ENCODE results near the gene OR1B1.
"Not testable (repeated sequence)": the region's sequence is repeated elsewhere in the genome, so short reads cannot be mapped to it uniquely, and the experiment has no call there.

OR1B1 gene

GRCh38 chr9:122609804-122610203 lies 47.6 kb downstream of the OR1B1 start:
- Histone ChIP-seq H3F3A (ENCODE audit: low read depth) (no peaks in the 10 kb centered on the region), H3K36me3 (ENCODE audit: insufficient read depth, low read length) (no peaks in the 10 kb centered on the region), H3K4me2 (ENCODE audit: low read depth, low read length, poor library complexity, severe bottlenecking) (no peak overlapping the region), H3K4me1 (ENCODE audit: insufficient read depth, low read length, poor library complexity, severe bottlenecking) (no peaks in the 10 kb centered on the region), H3K9ac (ENCODE audit: low read depth, low read length, poor library complexity, severe bottlenecking) (no peak overlapping the region), H4K20me1 (ENCODE audit: insufficient read depth, low read length, poor library complexity, severe bottlenecking) (no peaks in the 10 kb centered on the region), H3K79me2 (ENCODE audit: insufficient read depth, low read length) (no peaks in the 10 kb centered on the region), H3K9me3 (ENCODE audit: insufficient read depth, low read depth, low read length) (no peaks in the 10 kb centered on the region), H2AFZ (ENCODE audit: low read length) (no peak overlapping the region), H3K27me3 (ENCODE audit: insufficient read depth, low read length, poor library complexity, severe bottlenecking) (no peaks in the 10 kb centered on the region), H3K4me3 (ENCODE audit: low read length, poor library complexity, severe bottlenecking) (no peak overlapping the region), H3K9me2 (replicated peaks; ENCODE audit: low read depth, low read length) (no peaks in the 10 kb centered on the region)
- TF ChIP-seq, protein P1, sequence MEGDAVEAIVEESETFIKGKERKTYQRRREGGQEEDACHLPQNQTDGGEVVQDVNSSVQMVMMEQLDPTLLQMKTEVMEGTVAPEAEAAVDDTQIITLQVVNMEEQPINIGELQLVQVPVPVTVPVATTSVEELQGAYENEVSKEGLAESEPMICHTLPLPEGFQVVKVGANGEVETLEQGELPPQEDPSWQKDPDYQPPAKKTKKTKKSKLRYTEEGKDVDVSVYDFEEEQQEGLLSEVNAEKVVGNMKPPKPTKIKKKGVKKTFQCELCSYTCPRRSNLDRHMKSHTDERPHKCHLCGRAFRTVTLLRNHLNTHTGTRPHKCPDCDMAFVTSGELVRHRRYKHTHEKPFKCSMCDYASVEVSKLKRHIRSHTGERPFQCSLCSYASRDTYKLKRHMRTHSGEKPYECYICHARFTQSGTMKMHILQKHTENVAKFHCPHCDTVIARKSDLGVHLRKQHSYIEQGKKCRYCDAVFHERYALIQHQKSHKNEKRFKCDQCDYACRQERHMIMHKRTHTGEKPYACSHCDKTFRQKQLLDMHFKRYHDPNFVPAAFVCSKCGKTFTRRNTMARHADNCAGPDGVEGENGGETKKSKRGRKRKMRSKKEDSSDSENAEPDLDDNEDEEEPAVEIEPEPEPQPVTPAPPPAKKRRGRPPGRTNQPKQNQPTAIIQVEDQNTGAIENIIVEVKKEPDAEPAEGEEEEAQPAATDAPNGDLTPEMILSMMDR (conservative IDR thresholded peaks at IDR 0.05; ENCODE audit: low read length) = no peak
- no peak for TF ChIP-seq EZH2phosphoT487 (IDR thresholded peaks at IDR 0.05; ENCODE audit: borderline replicate concordance)

- Histone ChIP-seq H3K9me2 (replicated peaks; ENCODE audit: low read depth, low read length) (no peaks in the 10 kb centered on the region), H4K20me1 (ENCODE audit: insufficient read depth, low read length, poor library complexity, severe bottlenecking) (no peaks in the 10 kb centered on the region), H3K4me1 (ENCODE audit: insufficient read depth, low read length, poor library complexity, severe bottlenecking) (no peaks in the 10 kb centered on the region), H3K9me3 (ENCODE audit: insufficient read depth, low read depth, low read length) (no peaks in the 10 kb centered on the region), H2AFZ (ENCODE audit: low read length) (no peak overlapping the region), H3K79me2 (ENCODE audit: insufficient read depth, low read length) (no peaks in the 10 kb centered on the region), H3K9ac (ENCODE audit: low read depth, low read length, poor library complexity, severe bottlenecking) (no peak overlapping the region), H3F3A (ENCODE audit: low read depth) (no peaks in the 10 kb centered on the region), H3K27me3 (ENCODE audit: insufficient read depth, low read length, poor library complexity, severe bottlenecking) (no peaks in the 10 kb centered on the region), H3K4me2 (ENCODE audit: low read depth, low read length, poor library complexity, severe bottlenecking) (no peak overlapping the region), H3K4me3 (ENCODE audit: low read length, poor library complexity, severe bottlenecking) (no peak overlapping the region), H3K36me3 (ENCODE audit: insufficient read depth, low read length) (no peaks in the 10 kb centered on the region)
- TF ChIP-seq EZH2phosphoT487 (IDR thresholded peaks at IDR 0.05; ENCODE audit: borderline replicate concordance) = no peak
- TF ChIP-seq, protein P1 (conservative IDR thresholded peaks at IDR 0.05; ENCODE audit: low read length) = no peak
Observed at GRCh38 chr9:122606587-122606986, 50.8 kb downstream of the OR1B1 start.

- TF ChIP-seq EZH2phosphoT487 (IDR thresholded peaks at IDR 0.05; ENCODE audit: borderline replicate concordance) = no peak
- H3K36me3 ChIP-seq (ENCODE audit: insufficient read depth, low read length) = no peaks in the 10 kb centered on the region
Observed at GRCh38 chr9:122605691-122606090, 51.7 kb downstream of the OR1B1 start.

DNA sequence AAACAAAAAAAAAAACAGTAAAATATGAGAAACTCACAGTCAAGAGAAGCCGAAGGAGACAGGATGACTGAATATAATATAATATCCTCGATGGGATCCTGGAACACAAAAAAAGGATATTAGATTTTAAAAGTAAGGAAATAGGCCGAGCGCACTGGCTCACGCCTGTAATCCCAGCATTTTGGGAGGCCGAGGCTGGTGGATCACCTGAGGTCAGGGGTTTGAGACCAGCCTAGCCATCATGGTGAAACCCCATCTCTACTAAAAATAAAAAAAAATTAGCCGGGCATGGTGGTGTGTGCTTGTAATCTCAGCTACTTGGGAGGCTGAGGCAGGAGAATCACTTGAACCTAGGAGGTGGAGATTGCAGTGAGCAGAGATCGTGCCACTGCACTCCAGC lies 74.1 kb downstream of the OR1B1 start, which contains the start of gene OR1L8:
OR1L8 (minus strand) TSS at position 101 of the 400 bp plus-strand sequence. CDS start 14,907 bp downstream, outside the sequence.
- not testable (repeated sequence) for H3K4me2 ChIP-seq (ENCODE audit: low read depth, low read length, poor library complexity, severe bottlenecking); H3K9me2 ChIP-seq (replicated peaks; ENCODE audit: low read depth, low read length); H3K36me3 ChIP-seq (ENCODE audit: insufficient read depth, low read length); H3F3A ChIP-seq (ENCODE audit: low read depth); H3K79me2 ChIP-seq (ENCODE audit: insufficient read depth, low read length); H3K9ac ChIP-seq (ENCODE audit: low read depth, low read length, poor library complexity, severe bottlenecking); H4K20me1 ChIP-seq (ENCODE audit: insufficient read depth, low read length, poor library complexity, severe bottlenecking); H3K27me3 ChIP-seq (ENCODE audit: insufficient read depth, low read length, poor library complexity, severe bottlenecking); H2AFZ ChIP-seq (ENCODE audit: low read length); H3K4me1 ChIP-seq (ENCODE audit: insufficient read depth, low read length, poor library complexity, severe bottlenecking); H3K4me3 ChIP-seq (ENCODE audit: low read length, poor library complexity, severe bottlenecking); H3K9me3 ChIP-seq (ENCODE audit: insufficient read depth, low read depth, low read length)

More at GRCh38 chr9:122605691-122606090, 51.7 kb downstream of the OR1B1 start:
- no peaks in the 10 kb centered on the region for H3K79me2 ChIP-seq (ENCODE audit: insufficient read depth, low read length)
- H3K4me3 ChIP-seq (ENCODE audit: low read length, poor library complexity, severe bottlenecking) = no peak overlapping the region
- H3K9me2 ChIP-seq (replicated peaks; ENCODE audit: low read depth, low read length) = no peaks in the 10 kb centered on the region
- no peaks in the 10 kb centered on the region for H3F3A ChIP-seq (ENCODE audit: low read depth)
- H3K27me3 ChIP-seq (ENCODE audit: insufficient read depth, low read length, poor library complexity, severe bottlenecking) = no peaks in the 10 kb centered on the region
- no peak overlapping the region for H3K9ac ChIP-seq (ENCODE audit: low read depth, low read length, poor library complexity, severe bottlenecking)
- H3K9me3 ChIP-seq (ENCODE audit: insufficient read depth, low read depth, low read length) = no peaks in the 10 kb centered on the region
- H3K4me1 ChIP-seq (ENCODE audit: insufficient read depth, low read length, poor library complexity, severe bottlenecking) = no peaks in the 10 kb centered on the region
- H3K4me2 ChIP-seq (ENCODE audit: low read depth, low read length, poor library complexity, severe bottlenecking) = no peak overlapping the region
- no peak overlapping the region for H2AFZ ChIP-seq (ENCODE audit: low read length)
- H4K20me1 ChIP-seq (ENCODE audit: insufficient read depth, low read length, poor library complexity, severe bottlenecking) = no peaks in the 10 kb centered on the region

Data from Loucy (cell line).